GM23338 (cell line): Measurements from ENCODE around the gene FAT3. TPM values are rescaled to one million over a fixed set of nuclear protein-coding genes. Genes with fewer than 3 reads are reported as not detected.

Experiments used
- ATAC-seq: fragments of 200-7000 bp; cut with Tn5 transposase; 3 replicates; pipeline ENCODE4 v1.9.1; 2020
- DNase-seq: peaks from one replicate; pipeline ENCODE4 v3.0.0-alpha.2; 2015; ENCODE audit warnings: low spot score
- H2AFZ ChIP-seq: fragments of 200-600 bp; sonication (generic); 2 replicates; pipeline ENCODE4 v1.8.0; 2016; ENCODE audit warnings: antibody characterized with exemption, mild to moderate bottlenecking, moderate library complexity
- H3F3A ChIP-seq: fragments of 200-600 bp; sonication (generic); replicated peaks from 2 replicates; pipeline ENCODE4 v1.8.0; 2017; ENCODE audit warnings: antibody characterized with exemption, mixed run types, low read depth
- H3K27ac ChIP-seq: fragments of 200-600 bp; sonication (generic); 2 replicates; pipeline ENCODE4 v1.6.1; 2016; ENCODE audit warnings: low read depth
- H3K27me3 ChIP-seq: fragments of 200-600 bp; sonication (generic); 2 replicates; pipeline ENCODE4 v1.8.0; 2016; ENCODE audit warnings: mild to moderate bottlenecking, mixed run types, moderate library complexity; ENCODE audit not compliant: insufficient read depth
- H3K36me3 ChIP-seq: fragments of 200-600 bp; sonication (generic); 2 replicates; pipeline ENCODE4 v1.8.0; 2016; ENCODE audit warnings: mild to moderate bottlenecking; ENCODE audit not compliant: insufficient read depth
- H3K4me1 ChIP-seq: fragments of 200-600 bp; sonication (generic); 2 replicates; pipeline ENCODE4 v1.8.0; 2016; ENCODE audit warnings: mild to moderate bottlenecking, moderate library complexity; ENCODE audit not compliant: insufficient read depth
- H3K4me2 ChIP-seq: fragments of 200-600 bp; sonication (generic); 2 replicates; pipeline ENCODE4 v1.7.1; 2017; ENCODE audit warnings: mixed run types
- H3K4me3 ChIP-seq: fragments of 200-600 bp; sonication (generic); 2 replicates; pipeline ENCODE4 v1.6.1; 2016; ENCODE audit warnings: mixed run types
- H3K79me2 ChIP-seq: fragments of 200-600 bp; sonication (generic); replicated peaks from 2 replicates; pipeline ENCODE4 v1.8.0; 2017; ENCODE audit warnings: mild to moderate bottlenecking; ENCODE audit not compliant: insufficient read depth
- H3K9me2 ChIP-seq: fragments of 200-600 bp; sonication (generic); 2 replicates; pipeline ENCODE4 v1.8.0; 2017; ENCODE audit not compliant: insufficient read depth
- H4K20me1 ChIP-seq: fragments of 200-600 bp; sonication (generic); replicated peaks from 2 replicates; pipeline ENCODE4 v1.8.0; 2017; ENCODE audit warnings: mild to moderate bottlenecking; ENCODE audit not compliant: insufficient read depth
- H3K27ac Mint-ChIP-seq: 2 replicates; pipeline ENCODE4 v1.8.0; 2020; ENCODE audit warnings: inconsistent platforms, mild to moderate bottlenecking, moderate library complexity, mixed read lengths
- H3K27me3 Mint-ChIP-seq: 3 replicates; pipeline ENCODE4 v1.8.0; 2022; ENCODE audit warnings: low read depth, mild to moderate bottlenecking, moderate library complexity, mixed read lengths, inconsistent platforms; ENCODE audit not compliant: insufficient read depth, poor library complexity
- H3K36me3 Mint-ChIP-seq: 3 replicates; pipeline ENCODE4 v1.8.0; 2021; ENCODE audit warnings: low read depth, mild to moderate bottlenecking, inconsistent platforms, moderate library complexity, mixed read lengths
- H3K4me1 Mint-ChIP-seq: 3 replicates; pipeline ENCODE4 v1.8.0; 2020; ENCODE audit warnings: mild to moderate bottlenecking, inconsistent platforms, mixed read lengths
- H3K4me3 Mint-ChIP-seq: 3 replicates; pipeline ENCODE4 v1.8.0; 2021; ENCODE audit warnings: moderate library complexity, mild to moderate bottlenecking, inconsistent platforms, mixed read lengths
- H3K9me3 Mint-ChIP-seq: 3 replicates; pipeline ENCODE4 v1.8.0; 2020; ENCODE audit warnings: moderate library complexity, mild to moderate bottlenecking, inconsistent platforms, mixed read lengths
- CREB1 ChIP-seq: fragments of 250-450 bp; sonication (Bioruptor Pico); IDR thresholded peaks from 2 replicates; pipeline ENCODE4 v1.5.0; 2020; ENCODE audit warnings: low read depth, mild to moderate bottlenecking, moderate library complexity
- POLR2AphosphoS5 ChIP-seq: IDR thresholded peaks from 2 replicates; pipeline ENCODE4 v1.6.1; 2016; ENCODE audit warnings: antibody characterized with exemption, low read depth
- ZNF114 ChIP-seq: fragments of 250-450 bp; sonication (Bioruptor Pico); IDR thresholded peaks from 2 replicates; pipeline ENCODE4 v1.5.0; 2020; ENCODE audit warnings: mild to moderate bottlenecking, moderate library complexity
- ZNF462 ChIP-seq: fragments of 250-450 bp; sonication (Bioruptor Pico); IDR thresholded peaks from 2 replicates; pipeline ENCODE4 v1.5.0; 2020; ENCODE audit warnings: mild to moderate bottlenecking, moderate library complexity
- polyA plus RNA-seq: library from polyadenylated mRNA; unstranded; fragments of >200 nt; fragmentation: Nextera tagmentation; extraction: Ambion mirVana; gene quantifications from 2 replicates; pipeline ENCODE4 v1.2.1, GENCODE V29; 2016
- total RNA-seq: library from RNA; depleted of rRNA; stranded (reverse); fragments of >200 nt; shearing (Covaris generic); gene quantifications from 2 replicates; pipeline ENCODE4 v1.2.3, GENCODE V29; 2014
- TF ChIP-seq, protein P1 (sequence below), 2 experiments: fragments of 200-600 bp in 1 of 2; sonication (generic) in 1 of 2; conservative IDR thresholded peaks; 2 replicates each; pipeline versions ENCODE4 v1.5.1 to v1.6.1; 2016 to 2017; ENCODE audit warnings: antibody characterized with exemption in 2 of 2, low read depth in 2 of 2, mild to moderate bottlenecking in 2 of 2, moderate library complexity in 1 of 2

The FAT3 gene
- total and polyA plus RNA-seq, 2 experiments from 2014 or later = 9.0 to 78.0 TPM

GRCh38 chr11:92240916-92241315, 16.3 kb downstream of the FAT3 start:
- peak overlapping the region; percentile 45; the same call in 2 of the 3 replicates for H3K4me3 Mint-ChIP-seq
- TF ChIP-seq, protein P1, sequence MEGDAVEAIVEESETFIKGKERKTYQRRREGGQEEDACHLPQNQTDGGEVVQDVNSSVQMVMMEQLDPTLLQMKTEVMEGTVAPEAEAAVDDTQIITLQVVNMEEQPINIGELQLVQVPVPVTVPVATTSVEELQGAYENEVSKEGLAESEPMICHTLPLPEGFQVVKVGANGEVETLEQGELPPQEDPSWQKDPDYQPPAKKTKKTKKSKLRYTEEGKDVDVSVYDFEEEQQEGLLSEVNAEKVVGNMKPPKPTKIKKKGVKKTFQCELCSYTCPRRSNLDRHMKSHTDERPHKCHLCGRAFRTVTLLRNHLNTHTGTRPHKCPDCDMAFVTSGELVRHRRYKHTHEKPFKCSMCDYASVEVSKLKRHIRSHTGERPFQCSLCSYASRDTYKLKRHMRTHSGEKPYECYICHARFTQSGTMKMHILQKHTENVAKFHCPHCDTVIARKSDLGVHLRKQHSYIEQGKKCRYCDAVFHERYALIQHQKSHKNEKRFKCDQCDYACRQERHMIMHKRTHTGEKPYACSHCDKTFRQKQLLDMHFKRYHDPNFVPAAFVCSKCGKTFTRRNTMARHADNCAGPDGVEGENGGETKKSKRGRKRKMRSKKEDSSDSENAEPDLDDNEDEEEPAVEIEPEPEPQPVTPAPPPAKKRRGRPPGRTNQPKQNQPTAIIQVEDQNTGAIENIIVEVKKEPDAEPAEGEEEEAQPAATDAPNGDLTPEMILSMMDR (conservative IDR thresholded peaks at IDR 0.05; ENCODE audit: low read depth in 2 of 2) = no peak
- TF ChIP-seq CREB1 (no peak), ZNF114 (no peak), POLR2AphosphoS5 (no peak), ZNF462 (CRISPR knock-in tag) (no peak)
- H3K79me2 ChIP-seq = peaks cover 97% of the 10 kb centered on the region

More at GRCh38 chr11:92240916-92241315, 16.3 kb downstream of the FAT3 start:
- Histone ChIP-seq H4K20me1 (no peaks in the 10 kb centered on the region), H3K9me2 (no peaks in the 10 kb centered on the region), H3K27me3 (no peaks in the 10 kb centered on the region), H3K4me1 (peaks cover 75% of the 10 kb centered on the region), H3K4me3 (peak overlapping the region; percentile 3), H3K36me3 (no peaks in the 10 kb centered on the region), H3K27ac (no peak overlapping the region; the same call in 1 of the 2 replicates), H3K4me2 (peak overlapping the region; percentile 33), H3F3A (no peaks in the 10 kb centered on the region; the same call in 1 of the 2 replicates), H2AFZ (no peak overlapping the region)
- Mint-ChIP-seq H3K27me3 (no peaks in the 10 kb centered on the region), H3K27ac (peak overlapping the region; percentile 80; the same call in 1 of the 2 replicates), H3K9me3 (peaks cover 3% of the 10 kb centered on the region; the same call in 1 of the 3 replicates), H3K4me1 (peaks cover 69% of the 10 kb centered on the region), H3K36me3 (peaks cover 11% of the 10 kb centered on the region)
- DNase-seq = peak; percentile 59
- peak; percentile 88 for ATAC-seq
